GM12892 (cell line): ENCODE data around the gene AGMAT.

Source experiments
- POLR2A ChIP-seq: IDR thresholded peaks from 2 replicates; pipeline ENCODE4 v1.6.1; 2011; ENCODE audit warnings: low read depth, low read length, control low read depth
- TAF1 ChIP-seq: IDR thresholded peaks from 2 replicates; pipeline ENCODE4 v1.6.1; 2011; ENCODE audit warnings: low read depth, mild to moderate bottlenecking, control low read depth, low read length, borderline replicate concordance

GRCh38 chr1:15609631-15610030 is 24.8 kb upstream of the AGMAT start:
- no peak for TF ChIP-seq TAF1
- no peak for TF ChIP-seq POLR2A
